Type B pancreatic cell (in vitro differentiated cells): ENCODE results near the gene ACTN4. TPM values are rescaled to one million over a fixed set of nuclear protein-coding genes. Genes with fewer than 3 reads are reported as not detected.
A peak's percentile ranks its signal among the peaks of the same experiment; 100 is the strongest.
"Not testable (repeated sequence)": the region's sequence is repeated elsewhere in the genome, so short reads cannot be mapped to it uniquely, and the experiment has no call there.

ENCODE experiments used
- DNase-seq: peaks from one replicate; pipeline ENCODE4 v3.0.0; 2021; ENCODE audit warnings: mixed read lengths; ENCODE audit not compliant: unreplicated experiment; ENCODE audit errors: extremely low spot score
- H3K27ac Mint-ChIP-seq: 2 replicates; pipeline ENCODE4 v1.8.0; 2021; ENCODE audit warnings: mild to moderate bottlenecking, mixed read lengths
- H3K27me3 Mint-ChIP-seq: 2 replicates; pipeline ENCODE4 v1.8.0; 2021; ENCODE audit warnings: mixed read lengths
- H3K36me3 Mint-ChIP-seq: 2 replicates; pipeline ENCODE4 v1.8.0; 2021; ENCODE audit warnings: mixed read lengths
- H3K4me1 Mint-ChIP-seq: one replicate; pipeline ENCODE4 v1.8.0; 2021; ENCODE audit warnings: mixed read lengths; ENCODE audit not compliant: unreplicated experiment
- H3K4me3 Mint-ChIP-seq: 2 replicates; pipeline ENCODE4 v1.8.0; 2021; ENCODE audit warnings: mild to moderate bottlenecking, mixed read lengths
- H3K9me3 Mint-ChIP-seq: 2 replicates; pipeline ENCODE4 v1.8.0; 2021; ENCODE audit warnings: mixed read lengths
- CTCF ChIP-seq: fragments of 200-600 bp; sonication (generic); conservative IDR thresholded peaks from 2 replicates; pipeline ENCODE4 v1.5.0; 2021; ENCODE audit warnings: antibody characterized with exemption, mild to moderate bottlenecking
- total RNA-seq: library from RNA; stranded (reverse); gene quantifications from 2 replicates; pipeline ENCODE4 v1.2.1, GENCODE V29; 2021; ENCODE audit warnings: low replicate concordance

Gene ACTN4
- total RNA-seq, 1 donor from 2014 or later, result 475 TPM

- Mint-ChIP-seq H3K9me3 (no peaks in the 10 kb centered on the region), H3K36me3 (peaks cover 12% of the 10 kb centered on the region), H3K27ac (peak overlapping the region; percentile 98), H3K4me1 (peaks cover 12% of the 10 kb centered on the region), H3K4me3 (peak overlapping the region; percentile 100), H3K27me3 (no peaks in the 10 kb centered on the region)
- no peak for DNase-seq
- TF ChIP-seq CTCF, result no peak
Measured at GRCh38 chr19:38619361-38620174, 27.9 kb upstream of the ACTN4 start.

GRCh38 chr19:38624822-38625221 lies 22.6 kb upstream of the ACTN4 start:
- Mint-ChIP-seq H3K4me1 (peaks cover 1% of the 10 kb centered on the region), H3K36me3 (peaks cover 15% of the 10 kb centered on the region), H3K4me3 (no peak overlapping the region), H3K27me3 (no peaks in the 10 kb centered on the region), H3K9me3 (no peaks in the 10 kb centered on the region), H3K27ac (no peak overlapping the region)
- no peak for DNase-seq
- TF ChIP-seq CTCF, result no peak

- H3K4me1 Mint-ChIP-seq, result peaks cover 5% of the 10 kb centered on the region
- no peaks in the 10 kb centered on the region for H3K9me3 Mint-ChIP-seq
- no peak for TF ChIP-seq CTCF
- H3K27me3 Mint-ChIP-seq, result no peaks in the 10 kb centered on the region
- H3K4me3 Mint-ChIP-seq, result no peak overlapping the region
- peaks cover 15% of the 10 kb centered on the region for H3K36me3 Mint-ChIP-seq
- no peak for DNase-seq
- H3K27ac Mint-ChIP-seq, result no peak overlapping the region
Measured at GRCh38 chr19:38626401-38626800, 21.0 kb upstream of the ACTN4 start.

- Mint-ChIP-seq H3K4me3 (no peak overlapping the region), H3K27ac (no peak overlapping the region), H3K4me1 (peaks cover 14% of the 10 kb centered on the region), H3K27me3 (no peaks in the 10 kb centered on the region), H3K9me3 (no peaks in the 10 kb centered on the region), H3K36me3 (peaks cover 22% of the 10 kb centered on the region)
- no peak for DNase-seq
- no peak for TF ChIP-seq CTCF
Measured at GRCh38 chr19:38629568-38629967, 17.9 kb upstream of the ACTN4 start.

- H3K36me3 Mint-ChIP-seq, result peaks cover 22% of the 10 kb centered on the region
- not testable (repeated sequence) for H3K9me3 Mint-ChIP-seq, H3K27me3 Mint-ChIP-seq, H3K4me3 Mint-ChIP-seq, DNase-seq
- peak overlapping the region; percentile 77 for H3K27ac Mint-ChIP-seq
- peaks cover 18% of the 10 kb centered on the region for H3K4me1 Mint-ChIP-seq
Measured at GRCh38 chr19:38631301-38631700, 16.1 kb upstream of the ACTN4 start.

- not testable (repeated sequence) for H3K9me3 Mint-ChIP-seq, DNase-seq, H3K27me3 Mint-ChIP-seq, H3K4me3 Mint-ChIP-seq
- peak overlapping the region; percentile 77 for H3K27ac Mint-ChIP-seq
- H3K4me1 Mint-ChIP-seq, result peaks cover 22% of the 10 kb centered on the region
- peaks cover 22% of the 10 kb centered on the region for H3K36me3 Mint-ChIP-seq
Measured at GRCh38 chr19:38631811-38632475, 15.5 kb upstream of the ACTN4 start.
